ENCODE data around the gene LAMB1.

DNA sequence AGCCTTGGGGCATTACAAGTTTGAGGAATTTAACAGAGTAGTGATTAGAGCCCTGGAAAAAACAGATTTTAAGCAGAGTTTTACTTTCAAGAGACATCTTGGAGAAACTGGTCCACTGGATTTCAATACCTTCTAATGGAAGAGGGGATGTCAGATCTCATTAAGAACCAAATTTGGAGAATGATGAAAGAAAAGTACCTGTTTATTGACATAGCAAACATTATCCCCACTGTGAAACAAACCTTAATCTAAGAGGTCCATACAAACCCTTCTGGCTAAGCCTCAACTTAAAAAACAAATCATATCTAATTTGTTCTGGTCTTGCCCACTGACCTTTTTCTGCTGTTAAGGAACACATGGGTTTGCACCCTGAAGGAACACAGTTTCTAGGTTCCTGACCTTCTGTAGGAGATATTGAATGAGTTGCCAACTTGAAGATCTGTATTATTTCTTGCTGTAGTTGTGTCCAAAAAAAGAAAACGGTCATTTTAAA lies 53.5 kb downstream of the LAMB1 start:
- no peak for TF ChIP-seq EZH2 (IDR thresholded peaks at IDR 0.05; ENCODE audit: borderline replicate concordance, low read length)
- TF ChIP-seq, protein P1, sequence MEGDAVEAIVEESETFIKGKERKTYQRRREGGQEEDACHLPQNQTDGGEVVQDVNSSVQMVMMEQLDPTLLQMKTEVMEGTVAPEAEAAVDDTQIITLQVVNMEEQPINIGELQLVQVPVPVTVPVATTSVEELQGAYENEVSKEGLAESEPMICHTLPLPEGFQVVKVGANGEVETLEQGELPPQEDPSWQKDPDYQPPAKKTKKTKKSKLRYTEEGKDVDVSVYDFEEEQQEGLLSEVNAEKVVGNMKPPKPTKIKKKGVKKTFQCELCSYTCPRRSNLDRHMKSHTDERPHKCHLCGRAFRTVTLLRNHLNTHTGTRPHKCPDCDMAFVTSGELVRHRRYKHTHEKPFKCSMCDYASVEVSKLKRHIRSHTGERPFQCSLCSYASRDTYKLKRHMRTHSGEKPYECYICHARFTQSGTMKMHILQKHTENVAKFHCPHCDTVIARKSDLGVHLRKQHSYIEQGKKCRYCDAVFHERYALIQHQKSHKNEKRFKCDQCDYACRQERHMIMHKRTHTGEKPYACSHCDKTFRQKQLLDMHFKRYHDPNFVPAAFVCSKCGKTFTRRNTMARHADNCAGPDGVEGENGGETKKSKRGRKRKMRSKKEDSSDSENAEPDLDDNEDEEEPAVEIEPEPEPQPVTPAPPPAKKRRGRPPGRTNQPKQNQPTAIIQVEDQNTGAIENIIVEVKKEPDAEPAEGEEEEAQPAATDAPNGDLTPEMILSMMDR (conservative IDR thresholded peaks at IDR 0.05 in 1 of 2, IDR thresholded peaks at IDR 0.05 in 1 of 2; ENCODE audit: extremely low read depth in 1 of 2, insufficient read depth in 1 of 2, low read depth in 1 of 2, low read length in 2 of 2), result no peak
